CD14-positive monocyte (primary cell): ENCODE data around the gene UBAP1L. TPM values are rescaled to one million over a fixed set of nuclear protein-coding genes. Genes with fewer than 3 reads are reported as not detected.

ENCODE experiments used
- DNase-seq, 3 donors: peaks; one replicate each; pipeline ENCODE4 v3.0.0-alpha.2; 2011 to 2022
- H2AFZ ChIP-seq: 2 replicates; pipeline ENCODE4 v1.6.0; 2012; ENCODE audit warnings: mild to moderate bottlenecking, low read depth, low read length, inconsistent platforms; ENCODE audit not compliant: insufficient read depth, poor library complexity, severe bottlenecking
- H3K27ac ChIP-seq, 2 donors: 1 replicate in 1 of 2; 2 replicates in 1 of 2; pipeline ENCODE4 v1.5.1; 2012 to 2013; ENCODE audit warnings: low read length in 2 of 2, control low read depth in 1 of 2, inconsistent platforms in 1 of 2, low read depth in 1 of 2, mild to moderate bottlenecking in 1 of 2
- H3K27me3 ChIP-seq, 2 donors: one replicate each; pipeline versions ENCODE4 v1.6.0 to v1.6.1; 2011 to 2013; ENCODE audit warnings: low read length in 2 of 2; ENCODE audit not compliant: control insufficient read depth in 2 of 2, insufficient read depth in 2 of 2
- H3K36me3 ChIP-seq, 2 donors: replicated peaks in 1 of 2; 1 replicate in 1 of 2; 2 replicates in 1 of 2; pipeline versions ENCODE4 v1.5.1 to v1.6.1; 2012 to 2013; ENCODE audit warnings: low read length in 2 of 2, control low read depth in 1 of 2, inconsistent platforms in 1 of 2, mild to moderate bottlenecking in 1 of 2; ENCODE audit not compliant: insufficient read depth in 2 of 2, control insufficient read depth in 1 of 2
- H3K4me1 ChIP-seq, 2 donors: 1 replicate in 1 of 2; 2 replicates in 1 of 2; pipeline versions ENCODE4 v1.5.1 to v1.6.1; 2012 to 2013; ENCODE audit warnings: low read length in 2 of 2, control low read depth in 1 of 2, inconsistent platforms in 1 of 2, mild to moderate bottlenecking in 1 of 2, moderate library complexity in 1 of 2; ENCODE audit not compliant: insufficient read depth in 2 of 2, control insufficient read depth in 1 of 2
- H3K4me2 ChIP-seq: replicated peaks from 2 replicates; pipeline ENCODE3; 2012; ENCODE audit warnings: low read length, moderate library complexity, mild to moderate bottlenecking; ENCODE audit not compliant: poor library complexity, severe bottlenecking; ENCODE audit errors: extremely low read depth
- H3K4me3 ChIP-seq, 3 experiments: fragments of 200-600 bp in 1 of 3; sonication (generic) in 1 of 3; replicated peaks in 1 of 3; 1 replicate in 2 of 3; 2 replicates in 1 of 3; pipeline ENCODE4 v1.5.1; 2011 to 2013; ENCODE audit warnings: low read length in 3 of 3, mild to moderate bottlenecking in 3 of 3, control low read depth in 2 of 3, low read depth in 2 of 3, inconsistent platforms in 1 of 3, moderate library complexity in 1 of 3
- H3K79me2 ChIP-seq: 2 replicates; pipeline ENCODE4 v1.6.0; 2012; ENCODE audit warnings: mild to moderate bottlenecking, control low read depth, inconsistent platforms, low read length, moderate library complexity; ENCODE audit not compliant: insufficient read depth
- H3K9ac ChIP-seq: 2 replicates; pipeline ENCODE4 v1.6.0; 2017; ENCODE audit warnings: low read length, mild to moderate bottlenecking; ENCODE audit not compliant: insufficient read depth, poor library complexity, severe bottlenecking
- H3K9me3 ChIP-seq, 2 donors: replicated peaks in 1 of 2; 1 replicate in 1 of 2; 2 replicates in 1 of 2; pipeline versions ENCODE4 v1.5.1 to v1.6.1; 2012 to 2013; ENCODE audit warnings: low read length in 2 of 2, control low read depth in 1 of 2; ENCODE audit not compliant: control insufficient read depth in 1 of 2, insufficient read depth in 1 of 2
- H4K20me1 ChIP-seq: 2 replicates; pipeline ENCODE4 v1.6.0; 2012; ENCODE audit warnings: mild to moderate bottlenecking, low read length, control low read depth, moderate library complexity; ENCODE audit not compliant: insufficient read depth
- H3K27ac Mint-ChIP-seq, 7 donors: one replicate each; pipeline ENCODE4 v1.8.0; 2020; ENCODE audit warnings: mild to moderate bottlenecking in 7 of 7, mixed read lengths in 7 of 7, moderate library complexity in 6 of 7, inconsistent platforms in 2 of 7
- H3K27me3 Mint-ChIP-seq, 3 donors: one replicate each; pipeline ENCODE4 v1.8.0; 2021 to 2022; ENCODE audit warnings: low read depth in 3 of 3, mild to moderate bottlenecking in 3 of 3, mixed read lengths in 3 of 3, moderate library complexity in 3 of 3, inconsistent platforms in 1 of 3
- H3K36me3 Mint-ChIP-seq, 2 donors: one replicate each; pipeline ENCODE4 v1.8.0; 2020; ENCODE audit warnings: mixed read lengths in 2 of 2, inconsistent platforms in 1 of 2, mild to moderate bottlenecking in 1 of 2
- H3K4me1 Mint-ChIP-seq: one replicate; pipeline ENCODE4 v1.8.0; 2020; ENCODE audit warnings: mild to moderate bottlenecking, mixed read lengths
- H3K4me3 Mint-ChIP-seq, 2 donors: one replicate each; pipeline ENCODE4 v1.8.0; 2020; ENCODE audit warnings: mild to moderate bottlenecking in 2 of 2, mixed read lengths in 2 of 2, moderate library complexity in 1 of 2
- H3K9me3 Mint-ChIP-seq, 7 donors: one replicate each; pipeline ENCODE4 v1.8.0; 2020 to 2022; ENCODE audit warnings: mixed read lengths in 7 of 7, mild to moderate bottlenecking in 6 of 7, moderate library complexity in 6 of 7, inconsistent platforms in 2 of 7
- CTCF ChIP-seq: fragments of 200-600 bp; IDR thresholded peaks from one replicate; pipeline ENCODE4 v1.8.0; 2022; ENCODE audit warnings: antibody characterized with exemption, mild to moderate bottlenecking
- WGBS: methylation state at CpG from one replicate; pipeline ENCODE4 v1.1.5; 2013; ENCODE audit warnings: missing lambda C conversion rate; ENCODE audit not compliant: insufficient coverage; 5-methylcytosine and 5-hydroxymethylcytosine counted together
- intact Hi-C, 2 donors: fragments of 100-400 bp; cut with micrococcal nuclease; formaldehyde crosslinking; loops; one replicate each; pipeline versions ENCODE4 v1.15.0 to v1.15.1; 2023
- polyA plus RNA-seq, 3 donors: library from polyadenylated mRNA; depleted of rRNA in 1 of 3; unstranded in 2 of 3; stranded (reverse) in 1 of 3; fragments of 300-500 nt in 2 of 3; fragments of >200 nt in 1 of 3; fragmentation: Illumina TruSeq in 2 of 3; gene quantifications; 1 replicate in 2 of 3; 2 replicates in 1 of 3; pipeline ENCODE4 v1.2.3, GENCODE V29; 2012 to 2021

UBAP1L gene
- polyA plus RNA-seq, 3 donors: 4.8 TPM; not detected in 2

GRCh38 chr15:65086680-65087111, 28.3 kb downstream of the UBAP1L start:
- Mint-ChIP-seq H3K36me3 (no peaks in the 10 kb centered on the region), H3K27ac (peak overlapping the region in 1 of 7 donors; percentile 2), H3K4me1 (peaks cover 8% of the 10 kb centered on the region), H3K4me3 (no peak overlapping the region), H3K27me3 (peaks cover 13 to 40% (median 20%) of the 10 kb centered on the region in 3 donors), H3K9me3 (no peaks in the 10 kb centered on the region)
- H3K4me2 ChIP-seq: no peak overlapping the region
- H3K27me3 ChIP-seq: peaks cover 0 to 12% of the 10 kb centered on the region in 2 donors
- no peaks in the 10 kb centered on the region for H3K36me3 ChIP-seq
- TF ChIP-seq CTCF: no peak
- H3K4me1 ChIP-seq: no peaks in the 10 kb centered on the region
- H3K9me3 ChIP-seq: no peaks in the 10 kb centered on the region
- no peaks in the 10 kb centered on the region for H4K20me1 ChIP-seq
- DNase-seq: no peak
- 93% methylated on average over 5 of the region's 6 CpGs for WGBS
- no peaks in the 10 kb centered on the region for H3K79me2 ChIP-seq
- H2AFZ ChIP-seq: no peak overlapping the region
- no peak overlapping the region for H3K27ac ChIP-seq
- H3K9ac ChIP-seq: no peak overlapping the region
- intact Hi-C loops: loop anchor here in 1 of 2 donors (10.0 kb wide), 1 partner anchor 352 kb away; no protein-coding TSS in a partner anchor
- H3K4me3 ChIP-seq: no peak overlapping the region

- peaks cover 8% of the 10 kb centered on the region for H3K4me1 Mint-ChIP-seq
- H3K9me3 ChIP-seq: no peaks in the 10 kb centered on the region
- TF ChIP-seq CTCF: peak; percentile 30
- no peak overlapping the region for H3K27ac Mint-ChIP-seq
- DNase-seq: no peak
- H3K27me3 Mint-ChIP-seq: peaks cover 15 to 42% (median 21%) of the 10 kb centered on the region in 3 donors
- H4K20me1 ChIP-seq: no peaks in the 10 kb centered on the region
- no peaks in the 10 kb centered on the region for H3K36me3 ChIP-seq
- WGBS: 94% methylated on average over 5 of the region's 6 CpGs
- H3K36me3 Mint-ChIP-seq: no peaks in the 10 kb centered on the region
- H3K9ac ChIP-seq: no peak overlapping the region
- no peak overlapping the region for H3K4me3 Mint-ChIP-seq
- no peak overlapping the region for H3K4me3 ChIP-seq
- no peaks in the 10 kb centered on the region for H3K9me3 Mint-ChIP-seq
- H3K79me2 ChIP-seq: no peaks in the 10 kb centered on the region
- no peak overlapping the region for H3K4me2 ChIP-seq
- intact Hi-C loops: loop anchor here in 1 of 2 donors (10.0 kb wide), 1 partner anchor 351 kb away; no protein-coding TSS in a partner anchor
- H3K27me3 ChIP-seq: peaks cover 0 to 12% of the 10 kb centered on the region in 2 donors
- H3K27ac ChIP-seq: no peak overlapping the region
- no peak overlapping the region for H2AFZ ChIP-seq
- no peaks in the 10 kb centered on the region for H3K4me1 ChIP-seq
Measured at GRCh38 chr15:65085990-65086679, 28.9 kb downstream of the UBAP1L start.
